ENCODE results near the gene SSU72.

DNA sequence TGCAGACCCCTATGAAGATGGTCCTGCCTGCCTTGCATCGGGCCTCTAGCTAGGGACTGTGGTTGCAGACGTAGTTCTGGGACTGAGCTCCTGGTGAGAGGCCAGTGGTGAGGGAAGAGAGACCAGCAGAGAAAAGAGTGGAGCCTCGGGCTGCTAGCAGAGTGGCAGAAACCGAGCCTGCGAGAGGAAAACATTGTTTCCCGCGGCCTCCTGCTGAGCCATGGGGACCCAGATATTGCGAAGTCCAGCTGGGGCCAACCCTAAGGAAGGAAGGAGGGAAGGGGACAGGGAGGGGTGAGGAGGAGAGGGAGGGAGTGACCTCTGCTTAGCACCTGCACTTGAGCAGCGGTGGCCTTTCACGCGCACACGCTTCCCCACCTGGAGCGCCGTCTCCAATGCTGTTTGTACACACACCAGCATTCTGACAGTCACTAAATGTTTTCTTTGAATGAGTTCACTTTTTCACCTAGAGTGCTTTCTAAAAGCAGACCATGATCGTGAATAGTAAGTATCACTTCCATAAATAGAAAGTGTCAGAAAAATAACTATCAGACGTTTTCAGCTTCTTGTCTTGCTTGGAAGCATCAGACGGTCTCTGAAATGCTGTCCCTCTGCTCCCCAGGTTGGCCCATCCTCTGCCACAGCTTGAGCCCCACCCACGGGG is 27.8 kb upstream of the SSU72 start:
- TF ChIP-seq POLR2A (IDR thresholded peaks at IDR 0.05; ENCODE audit: low read depth) (no peak), POLR2AphosphoS5 (IDR thresholded peaks at IDR 0.05) (no peak), EP300 (IDR thresholded peaks at IDR 0.05) (no peak)
- TF ChIP-seq, protein P1, sequence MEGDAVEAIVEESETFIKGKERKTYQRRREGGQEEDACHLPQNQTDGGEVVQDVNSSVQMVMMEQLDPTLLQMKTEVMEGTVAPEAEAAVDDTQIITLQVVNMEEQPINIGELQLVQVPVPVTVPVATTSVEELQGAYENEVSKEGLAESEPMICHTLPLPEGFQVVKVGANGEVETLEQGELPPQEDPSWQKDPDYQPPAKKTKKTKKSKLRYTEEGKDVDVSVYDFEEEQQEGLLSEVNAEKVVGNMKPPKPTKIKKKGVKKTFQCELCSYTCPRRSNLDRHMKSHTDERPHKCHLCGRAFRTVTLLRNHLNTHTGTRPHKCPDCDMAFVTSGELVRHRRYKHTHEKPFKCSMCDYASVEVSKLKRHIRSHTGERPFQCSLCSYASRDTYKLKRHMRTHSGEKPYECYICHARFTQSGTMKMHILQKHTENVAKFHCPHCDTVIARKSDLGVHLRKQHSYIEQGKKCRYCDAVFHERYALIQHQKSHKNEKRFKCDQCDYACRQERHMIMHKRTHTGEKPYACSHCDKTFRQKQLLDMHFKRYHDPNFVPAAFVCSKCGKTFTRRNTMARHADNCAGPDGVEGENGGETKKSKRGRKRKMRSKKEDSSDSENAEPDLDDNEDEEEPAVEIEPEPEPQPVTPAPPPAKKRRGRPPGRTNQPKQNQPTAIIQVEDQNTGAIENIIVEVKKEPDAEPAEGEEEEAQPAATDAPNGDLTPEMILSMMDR (IDR thresholded peaks at IDR 0.05): no peak

All from esophagus muscularis mucosa (tissue), 4 donors.